ENCODE data around the gene KLF5. TPM values are rescaled to one million over a fixed set of nuclear protein-coding genes. Genes with fewer than 3 reads are reported as not detected.

Gene KLF5
- total RNA-seq, 1 donor from 2014 or later, result 0.84 TPM

- H3K9ac ChIP-seq, result no peak overlapping the region
- H3K4me1 Mint-ChIP-seq, result no peaks in the 10 kb centered on the region
- H3K4me3 ChIP-seq, result no peak overlapping the region
- H3K36me3 ChIP-seq, result no peaks in the 10 kb centered on the region
- H3K4me1 ChIP-seq, result no peaks in the 10 kb centered on the region
- no peak overlapping the region for H3K4me3 Mint-ChIP-seq
- no peaks in the 10 kb centered on the region for H3F3A ChIP-seq (ENCODE audit: low read depth)
- H3K27me3 ChIP-seq, result peaks cover 19% of the 10 kb centered on the region
- H3K36me3 Mint-ChIP-seq, result no peaks in the 10 kb centered on the region
- H3K79me2 ChIP-seq (ENCODE audit: low read depth), result no peaks in the 10 kb centered on the region
- no peak overlapping the region for H2AFZ ChIP-seq (replicated peaks)
- TF ChIP-seq EZH2 (IDR thresholded peaks at IDR 0.05) (no peak), EZH2phosphoT487 (IDR thresholded peaks at IDR 0.05) (no peak), CTCF (IDR thresholded peaks at IDR 0.05) (no peak)
- peaks cover 5% of the 10 kb centered on the region for H3K9me3 Mint-ChIP-seq
- no peaks in the 10 kb centered on the region for H3K9me3 ChIP-seq (ENCODE audit: low read depth)
- DNase-seq (ENCODE audit: low spot score), result no peak
- no peaks in the 10 kb centered on the region for H3K27me3 Mint-ChIP-seq (ENCODE audit: insufficient read depth, low read depth)
- no peak overlapping the region for H3K27ac ChIP-seq
- no peak overlapping the region for H3K4me2 ChIP-seq
- no peak overlapping the region for H3K27ac Mint-ChIP-seq
- no peaks in the 10 kb centered on the region for H4K20me1 ChIP-seq (ENCODE audit: low read depth)
These were observed 20.6 kb downstream of the KLF5 start for GRCh38 chr13:73079359-73079758.

GRCh38 chr13:73081256-73081915 is 22.6 kb downstream of the KLF5 start:
- no peak overlapping the region for H3K4me3 Mint-ChIP-seq
- H3K9me3 ChIP-seq (ENCODE audit: low read depth), result no peaks in the 10 kb centered on the region
- no peak overlapping the region for H3K27ac Mint-ChIP-seq
- no peaks in the 10 kb centered on the region for H3K79me2 ChIP-seq (ENCODE audit: low read depth)
- no peaks in the 10 kb centered on the region for H3F3A ChIP-seq (ENCODE audit: low read depth)
- no peak overlapping the region for H2AFZ ChIP-seq (replicated peaks)
- no peak overlapping the region for H3K27ac ChIP-seq
- no peaks in the 10 kb centered on the region for H4K20me1 ChIP-seq (ENCODE audit: low read depth)
- H3K9ac ChIP-seq, result no peak overlapping the region
- H3K36me3 Mint-ChIP-seq, result no peaks in the 10 kb centered on the region
- no peak overlapping the region for H3K4me3 ChIP-seq
- DNase-seq (ENCODE audit: low spot score), result no peak
- no peaks in the 10 kb centered on the region for H3K9me3 Mint-ChIP-seq
- H3K27me3 Mint-ChIP-seq (ENCODE audit: insufficient read depth, low read depth), result no peaks in the 10 kb centered on the region
- no peaks in the 10 kb centered on the region for H3K4me1 ChIP-seq
- H3K4me2 ChIP-seq, result no peak overlapping the region
- no peaks in the 10 kb centered on the region for H3K36me3 ChIP-seq
- TF ChIP-seq EZH2 (IDR thresholded peaks at IDR 0.05) (no peak), CTCF (IDR thresholded peaks at IDR 0.05) (no peak), EZH2phosphoT487 (IDR thresholded peaks at IDR 0.05) (no peak)
- H3K27me3 ChIP-seq, result peaks cover 2% of the 10 kb centered on the region
- no peaks in the 10 kb centered on the region for H3K4me1 Mint-ChIP-seq

DNA sequence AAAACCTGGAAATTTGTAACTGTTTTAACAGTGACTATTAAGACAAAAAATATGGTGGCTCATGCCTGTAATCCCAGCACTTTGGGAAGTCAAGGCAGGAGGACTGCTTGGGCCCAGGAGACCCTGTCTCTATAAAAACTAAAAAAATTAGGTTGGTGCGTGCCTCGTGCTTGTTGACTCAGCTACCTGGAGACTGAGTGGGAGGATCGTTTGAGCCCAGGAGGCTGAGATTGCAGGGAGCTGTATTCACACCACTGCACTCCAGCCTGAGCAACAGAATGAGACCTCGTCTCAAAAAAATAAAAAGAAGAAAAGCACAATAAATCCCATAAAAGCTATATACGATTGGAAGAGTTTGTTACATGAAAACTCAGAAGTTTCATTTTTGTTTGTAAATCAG is 23.7 kb downstream of the KLF5 start:
- Histone ChIP-seq H3K27ac (no peak overlapping the region), H2AFZ (replicated peaks) (no peak overlapping the region), H4K20me1 (ENCODE audit: low read depth) (no peaks in the 10 kb centered on the region), H3K79me2 (ENCODE audit: low read depth) (no peaks in the 10 kb centered on the region), H3K36me3 (no peaks in the 10 kb centered on the region), H3K27me3 (no peaks in the 10 kb centered on the region), H3F3A (ENCODE audit: low read depth) (no peaks in the 10 kb centered on the region), H3K4me1 (no peaks in the 10 kb centered on the region), H3K9ac (no peak overlapping the region), H3K9me3 (ENCODE audit: low read depth) (no peaks in the 10 kb centered on the region), H3K4me3 (no peak overlapping the region), H3K4me2 (no peak overlapping the region)
- no peak overlapping the region for H3K27ac Mint-ChIP-seq
- DNase-seq (ENCODE audit: low spot score), result no peak
- H3K36me3 Mint-ChIP-seq, result no peaks in the 10 kb centered on the region
- TF ChIP-seq CTCF (IDR thresholded peaks at IDR 0.05) (no peak), EZH2phosphoT487 (IDR thresholded peaks at IDR 0.05) (no peak), EZH2 (IDR thresholded peaks at IDR 0.05) (no peak)
- H3K4me1 Mint-ChIP-seq, result no peaks in the 10 kb centered on the region
- H3K4me3 Mint-ChIP-seq, result no peak overlapping the region
- H3K9me3 Mint-ChIP-seq, result peaks cover 1% of the 10 kb centered on the region
- H3K27me3 Mint-ChIP-seq (ENCODE audit: insufficient read depth, low read depth), result no peaks in the 10 kb centered on the region
